Endothelial cell (in vitro differentiated cells): Measurements from ENCODE around the gene KCNK5. TPM values are rescaled to one million over a fixed set of nuclear protein-coding genes. Genes with fewer than 3 reads are reported as not detected.

Source experiments
- DNase-seq: peaks from one replicate; pipeline ENCODE4 v3.0.0; 2021; ENCODE audit warnings: low spot score
- H3K27ac Mint-ChIP-seq: one replicate; pipeline ENCODE4 v1.8.0; 2021; ENCODE audit warnings: mixed read lengths, inconsistent platforms; ENCODE audit not compliant: unreplicated experiment
- H3K27me3 Mint-ChIP-seq: one replicate; pipeline ENCODE4 v1.8.0; 2021; ENCODE audit warnings: mild to moderate bottlenecking, moderate library complexity, mixed read lengths, inconsistent platforms; ENCODE audit not compliant: unreplicated experiment
- H3K36me3 Mint-ChIP-seq: one replicate; pipeline ENCODE4 v1.8.0; 2021; ENCODE audit warnings: mild to moderate bottlenecking, low read depth, mixed read lengths, inconsistent platforms; ENCODE audit not compliant: unreplicated experiment
- H3K4me1 Mint-ChIP-seq: one replicate; pipeline ENCODE4 v1.8.0; 2021; ENCODE audit warnings: mild to moderate bottlenecking, mixed read lengths, inconsistent platforms; ENCODE audit not compliant: unreplicated experiment
- H3K4me3 Mint-ChIP-seq: one replicate; pipeline ENCODE4 v1.8.0; 2021; ENCODE audit warnings: mild to moderate bottlenecking, mixed read lengths, inconsistent platforms; ENCODE audit not compliant: unreplicated experiment
- H3K9me3 Mint-ChIP-seq: one replicate; pipeline ENCODE4 v1.8.0; 2021; ENCODE audit warnings: mixed read lengths, inconsistent platforms; ENCODE audit not compliant: unreplicated experiment
- total RNA-seq: library from RNA; stranded (reverse); fragmentation: NEBNext Ultra II Directional; extraction: Animal tissue kit (Norgen Biotek cat#: 25700); gene quantifications from one replicate; pipeline ENCODE4 v1.2.1, GENCODE V29; 2021; ENCODE audit not compliant: unreplicated experiment
- TF ChIP-seq, protein P1 (sequence below): fragments of 200-600 bp; sonication (generic); IDR thresholded peaks from one replicate; pipeline ENCODE4 v1.5.0; 2021; ENCODE audit warnings: antibody characterized with exemption; ENCODE audit not compliant: unreplicated experiment

The KCNK5 gene
- total RNA-seq, 1 donor from 2014 or later: 9.8 TPM

DNA sequence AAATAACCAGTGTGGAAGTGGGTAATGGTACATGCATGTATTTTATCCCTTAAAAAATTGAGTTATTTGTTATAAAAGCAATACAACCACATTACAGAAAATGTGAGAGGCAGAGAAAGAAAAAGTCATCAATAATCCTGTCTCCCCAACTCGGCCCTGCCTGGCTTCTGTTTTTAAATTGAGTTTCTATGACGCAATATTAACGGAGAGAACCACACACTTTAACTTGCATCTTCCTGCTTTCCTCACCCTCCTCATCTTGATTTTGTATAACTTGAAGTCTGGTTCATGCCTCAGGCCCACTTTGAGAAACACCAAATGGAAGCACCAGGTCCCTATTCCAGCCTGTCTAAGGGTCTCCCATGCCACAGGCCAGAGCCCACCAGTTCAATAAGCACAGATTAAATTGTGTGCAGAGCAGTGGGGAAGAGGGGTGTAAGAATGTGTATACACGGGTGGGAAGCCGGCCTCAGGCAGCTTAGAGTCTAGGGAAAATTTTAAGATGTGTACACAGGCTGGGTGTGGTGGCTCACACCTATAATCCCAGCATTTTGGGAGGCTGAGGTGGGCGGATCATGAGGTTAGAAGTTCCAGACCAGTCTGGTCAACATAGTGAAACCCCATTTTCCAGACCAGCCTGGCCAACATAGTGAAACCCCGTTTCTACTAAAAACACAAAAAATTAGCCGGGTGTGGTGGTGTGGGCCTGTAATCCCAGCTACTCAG lies 15.9 kb downstream of the KCNK5 start:
- Mint-ChIP-seq H3K4me3 (no peak overlapping the region), H3K36me3 (no peaks in the 10 kb centered on the region), H3K9me3 (no peaks in the 10 kb centered on the region), H3K27ac (no peak overlapping the region), H3K4me1 (peaks cover 31% of the 10 kb centered on the region), H3K27me3 (peaks cover 2% of the 10 kb centered on the region)
- no peak for DNase-seq
- TF ChIP-seq, protein P1, sequence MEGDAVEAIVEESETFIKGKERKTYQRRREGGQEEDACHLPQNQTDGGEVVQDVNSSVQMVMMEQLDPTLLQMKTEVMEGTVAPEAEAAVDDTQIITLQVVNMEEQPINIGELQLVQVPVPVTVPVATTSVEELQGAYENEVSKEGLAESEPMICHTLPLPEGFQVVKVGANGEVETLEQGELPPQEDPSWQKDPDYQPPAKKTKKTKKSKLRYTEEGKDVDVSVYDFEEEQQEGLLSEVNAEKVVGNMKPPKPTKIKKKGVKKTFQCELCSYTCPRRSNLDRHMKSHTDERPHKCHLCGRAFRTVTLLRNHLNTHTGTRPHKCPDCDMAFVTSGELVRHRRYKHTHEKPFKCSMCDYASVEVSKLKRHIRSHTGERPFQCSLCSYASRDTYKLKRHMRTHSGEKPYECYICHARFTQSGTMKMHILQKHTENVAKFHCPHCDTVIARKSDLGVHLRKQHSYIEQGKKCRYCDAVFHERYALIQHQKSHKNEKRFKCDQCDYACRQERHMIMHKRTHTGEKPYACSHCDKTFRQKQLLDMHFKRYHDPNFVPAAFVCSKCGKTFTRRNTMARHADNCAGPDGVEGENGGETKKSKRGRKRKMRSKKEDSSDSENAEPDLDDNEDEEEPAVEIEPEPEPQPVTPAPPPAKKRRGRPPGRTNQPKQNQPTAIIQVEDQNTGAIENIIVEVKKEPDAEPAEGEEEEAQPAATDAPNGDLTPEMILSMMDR: no peak

DNA sequence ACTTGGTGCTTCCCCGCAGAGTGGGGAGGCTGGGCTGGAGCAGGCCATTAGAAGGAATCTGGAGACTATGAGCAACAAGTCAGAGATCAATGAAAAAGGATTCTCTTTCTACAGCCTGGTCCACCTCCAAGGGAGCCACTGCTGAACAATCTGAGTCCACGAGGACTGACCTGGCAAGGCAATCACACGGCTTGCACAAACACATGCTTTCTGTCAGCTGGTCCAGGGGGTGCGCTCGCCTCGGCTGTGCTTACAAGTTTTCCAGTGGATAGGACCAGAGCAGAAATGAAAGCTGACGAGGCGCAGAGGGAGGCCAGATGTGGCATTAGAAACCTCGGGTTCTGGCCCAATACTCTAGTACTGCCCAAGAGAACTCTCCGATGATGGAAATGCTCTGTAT lies 18.1 kb downstream of the KCNK5 start:
- DNase-seq: no peak
- TF ChIP-seq, protein P1: no peak
- no peak overlapping the region for H3K4me3 Mint-ChIP-seq

DNA sequence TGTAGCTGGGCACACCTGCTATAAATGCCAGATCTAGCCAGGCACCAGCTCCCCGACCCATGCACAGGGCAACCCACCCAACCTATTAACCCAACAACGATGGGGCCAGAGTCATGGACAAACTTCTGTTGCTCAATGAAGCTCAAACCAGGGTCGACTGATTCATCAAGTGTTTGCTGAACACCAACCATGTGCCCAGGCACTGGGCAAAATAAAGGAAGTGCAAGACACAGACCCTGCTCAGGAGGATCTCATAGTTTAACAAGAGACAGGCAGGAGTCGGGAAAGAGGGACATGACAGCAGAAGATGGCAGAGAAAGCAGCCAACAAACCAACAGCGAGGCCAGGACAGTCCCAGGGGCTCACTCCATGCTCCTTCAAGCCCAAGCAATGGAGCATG lies 18.8 kb downstream of the KCNK5 start:
- H3K36me3 Mint-ChIP-seq: no peaks in the 10 kb centered on the region
- H3K4me3 Mint-ChIP-seq: no peak overlapping the region
- H3K27ac Mint-ChIP-seq: no peak overlapping the region
- H3K27me3 Mint-ChIP-seq: peaks cover 9% of the 10 kb centered on the region
- H3K4me1 Mint-ChIP-seq: peaks cover 38% of the 10 kb centered on the region
- no peak for DNase-seq
- H3K9me3 Mint-ChIP-seq: no peaks in the 10 kb centered on the region
- TF ChIP-seq, protein P1: no peak

More for the DNA sequence above, 18.1 kb downstream of the KCNK5 start:
- Mint-ChIP-seq H3K27me3 (peaks cover 6% of the 10 kb centered on the region), H3K27ac (no peak overlapping the region), H3K9me3 (no peaks in the 10 kb centered on the region), H3K4me1 (peaks cover 33% of the 10 kb centered on the region), H3K36me3 (no peaks in the 10 kb centered on the region)

DNA sequence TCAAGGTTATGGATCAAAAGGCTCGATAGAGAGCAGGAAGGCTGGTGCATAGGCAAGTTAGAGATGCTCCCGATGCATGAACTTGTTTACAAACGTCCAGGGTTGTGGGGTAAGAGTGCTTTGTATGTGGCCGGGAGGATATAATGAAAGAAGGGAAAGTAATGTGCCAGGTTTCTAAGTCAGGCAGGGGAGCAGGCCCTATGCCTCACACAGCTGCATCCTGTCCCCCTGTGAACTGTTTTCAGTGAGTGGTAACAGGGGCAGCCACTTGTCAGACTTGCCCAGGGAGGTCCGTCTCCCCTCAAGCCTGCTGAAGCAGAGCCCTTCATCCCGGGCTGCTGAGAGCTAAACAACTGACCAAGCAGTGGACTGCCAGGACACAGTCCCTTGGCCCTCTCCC lies 19.4 kb downstream of the KCNK5 start:
- Mint-ChIP-seq H3K9me3 (no peaks in the 10 kb centered on the region), H3K4me1 (peaks cover 38% of the 10 kb centered on the region), H3K36me3 (no peaks in the 10 kb centered on the region)

DNA sequence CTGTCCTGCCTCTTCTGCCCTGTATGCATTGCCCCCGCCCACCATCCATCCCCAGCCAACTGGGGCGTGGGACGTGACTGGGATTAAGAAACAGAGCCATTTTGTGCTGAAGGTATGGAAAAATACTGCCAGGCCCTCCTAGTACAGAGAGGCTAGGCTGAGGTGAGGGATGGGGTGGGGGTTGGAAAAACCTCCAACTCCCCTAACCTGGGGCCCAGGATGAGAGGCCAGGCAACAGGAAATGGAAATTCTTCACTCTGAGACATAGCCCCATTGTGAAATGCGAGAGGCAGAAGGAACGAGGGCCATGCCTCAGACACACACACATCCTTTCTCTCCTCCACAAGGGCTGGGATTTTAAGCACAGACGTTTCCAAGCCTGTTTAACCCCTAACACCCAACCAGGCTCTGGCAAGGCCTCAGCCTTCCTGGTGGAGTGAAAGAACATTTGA lies 19.9 kb downstream of the KCNK5 start:
- no peak overlapping the region for H3K4me3 Mint-ChIP-seq
- H3K9me3 Mint-ChIP-seq: no peaks in the 10 kb centered on the region
- H3K27me3 Mint-ChIP-seq: peaks cover 10% of the 10 kb centered on the region
- H3K36me3 Mint-ChIP-seq: no peaks in the 10 kb centered on the region
- TF ChIP-seq, protein P1: no peak
- peak overlapping the region; percentile 80 for H3K27ac Mint-ChIP-seq
- DNase-seq: no peak
- peaks cover 41% of the 10 kb centered on the region for H3K4me1 Mint-ChIP-seq

More for the DNA sequence above, 19.4 kb downstream of the KCNK5 start:
- Mint-ChIP-seq H3K27me3 (peaks cover 9% of the 10 kb centered on the region), H3K4me3 (no peak overlapping the region), H3K27ac (peak overlapping the region; percentile 80)
- TF ChIP-seq, protein P1: no peak
- no peak for DNase-seq
